B cell (primary cell): ENCODE measurements around the gene IL15.

ENCODE experiments used
- EZH2 ChIP-seq: IDR thresholded peaks from 2 replicates; pipeline ENCODE4 v1.6.1; 2012; ENCODE audit warnings: borderline replicate concordance, low read depth, mild to moderate bottlenecking, moderate library complexity, low read length; ENCODE audit not compliant: insufficient read depth, poor library complexity, severe bottlenecking
- TF ChIP-seq, protein P1 (sequence below): fragments of 200-600 bp; IDR thresholded peaks from one replicate; pipeline ENCODE4 v1.8.0; 2022; ENCODE audit warnings: antibody characterized with exemption, mild to moderate bottlenecking

DNA sequence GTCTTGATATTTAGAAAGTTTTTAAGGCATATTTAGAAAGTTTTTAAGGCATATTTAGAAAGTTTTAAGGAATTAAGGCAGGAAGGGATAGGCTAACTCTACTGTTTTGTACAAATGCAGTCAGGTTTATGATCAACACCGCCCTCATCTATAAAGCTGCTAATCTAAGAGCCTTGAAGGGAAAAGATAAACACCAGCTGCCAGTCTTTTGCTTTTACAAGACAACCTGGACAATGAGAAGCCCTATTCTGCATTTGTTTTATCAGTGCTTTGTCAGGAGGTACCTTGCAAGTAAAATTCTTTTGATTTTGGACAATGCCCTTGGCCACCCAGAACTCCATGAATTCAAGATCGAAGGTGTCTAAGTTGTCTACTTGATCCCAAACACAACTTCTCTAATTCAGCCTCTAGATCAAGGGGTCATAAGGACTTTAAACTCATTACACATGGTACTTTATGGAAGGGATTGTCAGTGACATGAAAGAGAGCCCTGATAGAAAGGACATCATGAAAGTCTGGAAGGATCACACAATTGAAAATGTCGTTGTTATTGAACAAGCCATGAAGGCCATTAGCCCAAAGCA lies 39.8 kb downstream of the IL15 start:
- TF ChIP-seq, protein P1, sequence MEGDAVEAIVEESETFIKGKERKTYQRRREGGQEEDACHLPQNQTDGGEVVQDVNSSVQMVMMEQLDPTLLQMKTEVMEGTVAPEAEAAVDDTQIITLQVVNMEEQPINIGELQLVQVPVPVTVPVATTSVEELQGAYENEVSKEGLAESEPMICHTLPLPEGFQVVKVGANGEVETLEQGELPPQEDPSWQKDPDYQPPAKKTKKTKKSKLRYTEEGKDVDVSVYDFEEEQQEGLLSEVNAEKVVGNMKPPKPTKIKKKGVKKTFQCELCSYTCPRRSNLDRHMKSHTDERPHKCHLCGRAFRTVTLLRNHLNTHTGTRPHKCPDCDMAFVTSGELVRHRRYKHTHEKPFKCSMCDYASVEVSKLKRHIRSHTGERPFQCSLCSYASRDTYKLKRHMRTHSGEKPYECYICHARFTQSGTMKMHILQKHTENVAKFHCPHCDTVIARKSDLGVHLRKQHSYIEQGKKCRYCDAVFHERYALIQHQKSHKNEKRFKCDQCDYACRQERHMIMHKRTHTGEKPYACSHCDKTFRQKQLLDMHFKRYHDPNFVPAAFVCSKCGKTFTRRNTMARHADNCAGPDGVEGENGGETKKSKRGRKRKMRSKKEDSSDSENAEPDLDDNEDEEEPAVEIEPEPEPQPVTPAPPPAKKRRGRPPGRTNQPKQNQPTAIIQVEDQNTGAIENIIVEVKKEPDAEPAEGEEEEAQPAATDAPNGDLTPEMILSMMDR, result no peak
- no peak for TF ChIP-seq EZH2
